B cell (primary cell): ENCODE measurements around the gene ASCC2. TPM values are rescaled to one million over a fixed set of nuclear protein-coding genes. Genes with fewer than 3 reads are reported as not detected.

ENCODE experiments used
- ATAC-seq: fragments of 200-7000 bp; cut with Tn5 transposase; one replicate; pipeline ENCODE4 v1.10.0; 2021; ENCODE audit warnings: low read depth, mild to moderate bottlenecking, moderate number of reproducible peaks, moderate library complexity
- CTCF ChIA-PET: fragments of 350-600 bp; sonication (Branson Sonifier 250); formaldehyde crosslinking; loops from one replicate; lab custom pipeline; 2021; ENCODE audit warnings: antibody characterized with exemption, inconsistent platforms; lab: Charles Lee
- POLR2A ChIA-PET: fragments of 350-600 bp; sonication (Branson Sonifier 250); formaldehyde crosslinking; loops from one replicate; lab custom pipeline; 2021; ENCODE audit warnings: antibody characterized with exemption; lab: Charles Lee
- DNase-seq: peaks from one replicate; pipeline ENCODE4 v3.0.0; 2013
- H2AFZ ChIP-seq: 2 replicates; pipeline ENCODE4 v1.6.1; 2012; ENCODE audit warnings: mild to moderate bottlenecking, low read depth, low read length; ENCODE audit not compliant: insufficient read depth, poor library complexity, severe bottlenecking
- H3K27ac ChIP-seq, 2 donors: 1 replicate in 1 of 2; 2 replicates in 1 of 2; pipeline ENCODE4 v1.5.1; 2012 to 2013; ENCODE audit warnings: low read length in 2 of 2, mild to moderate bottlenecking in 2 of 2, moderate library complexity in 1 of 2
- H3K27me3 ChIP-seq, 4 experiments: fragments of 200-600 bp in 1 of 4; sonication (generic) in 1 of 4; replicated peaks in 1 of 4; 1 replicate in 2 of 4; 2 replicates in 2 of 4; pipeline versions ENCODE4 v1.6.1 to v1.7.0; 2013 to 2016; ENCODE audit warnings: low read length in 3 of 4, mild to moderate bottlenecking in 2 of 4, mixed read lengths in 1 of 4, moderate library complexity in 1 of 4; ENCODE audit not compliant: insufficient read depth in 4 of 4, control insufficient read depth in 3 of 4; ENCODE audit errors: control extremely low read depth in 1 of 4
- H3K36me3 ChIP-seq, 2 experiments: replicated peaks in 1 of 2; 1 replicate in 1 of 2; 2 replicates in 1 of 2; pipeline versions ENCODE4 v1.6.1 to v1.7.1; 2013; ENCODE audit warnings: low read length in 1 of 2; ENCODE audit not compliant: insufficient read depth in 2 of 2, control insufficient read depth in 1 of 2; ENCODE audit errors: control extremely low read depth in 1 of 2, extremely low read depth in 1 of 2
- H3K4me1 ChIP-seq, 2 donors: fragments of 200-600 bp in 1 of 2; sonication (generic) in 1 of 2; 1 replicate in 1 of 2; 2 replicates in 1 of 2; pipeline versions ENCODE4 v1.5.1 to v1.6.1; 2013 to 2017; ENCODE audit warnings: low read length in 2 of 2; ENCODE audit not compliant: control insufficient read depth in 2 of 2, insufficient read depth in 2 of 2
- H3K4me2 ChIP-seq: replicated peaks from 2 replicates; pipeline ENCODE3; 2012; ENCODE audit warnings: mild to moderate bottlenecking, low read depth, low read length; ENCODE audit not compliant: poor library complexity, severe bottlenecking
- H3K4me3 ChIP-seq, 5 experiments: fragments of 200-600 bp in 1 of 5; sonication (generic) in 1 of 5; 1 replicate in 3 of 5; 2 replicates in 2 of 5; pipeline versions ENCODE4 v1.5.1 to v1.7.0; 2011 to 2016; ENCODE audit warnings: low read length in 4 of 5, mild to moderate bottlenecking in 4 of 5, low read depth in 2 of 5, control low read depth in 1 of 5, moderate library complexity in 1 of 5; ENCODE audit not compliant: insufficient read depth in 1 of 5; ENCODE audit errors: control extremely low read depth in 1 of 5, extremely low read depth in 1 of 5
- H3K79me2 ChIP-seq: fragments of 200-600 bp; sonication (generic); one replicate; pipeline ENCODE4 v1.6.0; 2016; ENCODE audit warnings: low read length; ENCODE audit not compliant: control insufficient read depth, insufficient read depth
- H3K9ac ChIP-seq: fragments of 200-600 bp; sonication (generic); 2 replicates; pipeline ENCODE4 v1.6.1; 2017; ENCODE audit warnings: mild to moderate bottlenecking, low read length, moderate library complexity
- H3K9me3 ChIP-seq, 3 donors: one replicate each; pipeline versions ENCODE4 v1.6.1 to v1.7.1; 2013; ENCODE audit warnings: low read length in 2 of 3; ENCODE audit not compliant: control insufficient read depth in 2 of 3, insufficient read depth in 1 of 3; ENCODE audit errors: control extremely low read depth in 1 of 3
- H4K20me1 ChIP-seq: 2 replicates; pipeline ENCODE4 v1.6.0; 2012; ENCODE audit warnings: mild to moderate bottlenecking, low read length; ENCODE audit not compliant: insufficient read depth, control insufficient read depth, poor library complexity, severe bottlenecking
- H3K27ac Mint-ChIP-seq: one replicate; pipeline ENCODE4 v1.8.0; 2021; ENCODE audit warnings: mixed read lengths
- H3K27me3 Mint-ChIP-seq: one replicate; pipeline ENCODE4 v1.8.0; 2021; ENCODE audit warnings: mixed read lengths
- H3K4me1 Mint-ChIP-seq: one replicate; pipeline ENCODE4 v1.8.0; 2021; ENCODE audit warnings: mixed read lengths
- H3K4me3 Mint-ChIP-seq: one replicate; pipeline ENCODE4 v1.8.0; 2021; ENCODE audit warnings: mixed read lengths
- H3K9me3 Mint-ChIP-seq: one replicate; pipeline ENCODE4 v1.8.0; 2022; ENCODE audit warnings: mixed read lengths; ENCODE audit not compliant: insufficient read depth
- CTCF ChIP-seq: fragments of 200-600 bp; IDR thresholded peaks from one replicate; pipeline ENCODE4 v1.8.0; 2022; ENCODE audit warnings: antibody characterized with exemption, mild to moderate bottlenecking
- EZH2 ChIP-seq: IDR thresholded peaks from 2 replicates; pipeline ENCODE4 v1.6.1; 2012; ENCODE audit warnings: borderline replicate concordance, low read depth, mild to moderate bottlenecking, moderate library complexity, low read length; ENCODE audit not compliant: insufficient read depth, poor library complexity, severe bottlenecking
- WGBS: methylation state at CpG from one replicate; pipeline ENCODE4 v1.1.5; 2013; ENCODE audit warnings: missing lambda C conversion rate; ENCODE audit not compliant: insufficient coverage; 5-methylcytosine and 5-hydroxymethylcytosine counted together
- intact Hi-C: fragments of 100-400 bp; cut with micrococcal nuclease; formaldehyde crosslinking; loops from one replicate; pipeline ENCODE4 v1.10.0; 2022
- polyA plus RNA-seq: library from polyadenylated mRNA; depleted of rRNA; stranded (reverse); fragments of >200 nt; gene quantifications from 2 replicates; pipeline ENCODE4 v1.2.3, GENCODE V29; 2012
- total RNA-seq, 2 donors: library from RNA; stranded (reverse); fragments of 120-200 nt in 1 of 2; gene quantifications; 1 replicate in 1 of 2; 2 replicates in 1 of 2; pipeline versions ENCODE4 v1.2.3 to v1.2.4, GENCODE V29; 2013 to 2022

The ASCC2 gene
- total and polyA plus RNA-seq, 2 donors (not counting 1 experiment from before 2014, with no cell fraction given), result 81.1 to 84.0 TPM

DNA sequence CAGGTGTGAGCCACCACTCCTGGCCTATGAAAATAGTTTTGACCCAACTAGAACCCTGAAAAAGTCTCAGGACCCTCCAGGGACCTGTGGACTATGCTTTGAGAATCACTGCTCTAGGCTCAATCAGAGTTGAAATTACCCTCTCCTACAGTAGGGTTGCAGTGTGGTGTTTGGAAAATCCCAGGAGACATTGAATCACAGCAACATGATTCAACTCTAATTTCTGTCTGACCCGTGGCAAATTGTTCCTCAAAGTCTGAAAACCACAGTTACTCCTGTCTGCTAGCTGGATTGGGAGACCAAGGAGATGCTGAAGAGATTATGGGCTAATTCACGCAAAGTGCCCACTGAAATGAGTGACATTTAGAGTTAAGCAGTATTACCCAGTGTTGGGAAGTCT, 39.5 kb upstream of the ASCC2 start:
- POLR2A ChIA-PET, result no interaction called here
- no peaks in the 10 kb centered on the region for H3K9me3 Mint-ChIP-seq
- CTCF ChIA-PET, result no interaction called here
- Histone ChIP-seq H3K27ac (no peak overlapping the region), H3K4me2 (no peak overlapping the region), H3K9ac (no peak overlapping the region), H2AFZ (no peak overlapping the region), H3K4me1 (peaks cover 0 to 3% of the 10 kb centered on the region in 2 donors), H4K20me1 (no peaks in the 10 kb centered on the region), H3K9me3 (peaks cover 0 to 4% (median 0%) of the 10 kb centered on the region in 3 donors), H3K4me3 (no peak overlapping the region), H3K79me2 (peaks cover 4% of the 10 kb centered on the region), H3K36me3 (no peaks in the 10 kb centered on the region), H3K27me3 (no peaks in the 10 kb centered on the region)
- H3K27ac Mint-ChIP-seq, result no peak overlapping the region
- WGBS, result 64% methylated on average over 2 of the region's 2 CpGs
- intact Hi-C loops, result no loop called here
- H3K4me1 Mint-ChIP-seq, result peaks cover under 1% of the 10 kb centered on the region
- no peak for TF ChIP-seq CTCF
- no peak for TF ChIP-seq EZH2
- ATAC-seq (no peak), DNase-seq (no peak)
- H3K4me3 Mint-ChIP-seq, result no peak overlapping the region
- peaks cover 6% of the 10 kb centered on the region for H3K27me3 Mint-ChIP-seq

- DNase-seq, result no peak
- Histone ChIP-seq H3K27me3 (no peaks in the 10 kb centered on the region), H3K36me3 (no peaks in the 10 kb centered on the region), H3K4me1 (no peaks in the 10 kb centered on the region), H3K9me3 (no peaks in the 10 kb centered on the region), H2AFZ (no peak overlapping the region), H3K9ac (no peak overlapping the region), H3K79me2 (no peaks in the 10 kb centered on the region), H4K20me1 (no peaks in the 10 kb centered on the region), H3K4me3 (no peak overlapping the region), H3K27ac (no peak overlapping the region), H3K4me2 (no peak overlapping the region)
- POLR2A ChIA-PET, result no interaction called here
- peaks cover 6% of the 10 kb centered on the region for H3K27me3 Mint-ChIP-seq
- WGBS, result no CpG with 5 or more reads among the region's 2 CpGs
- ATAC-seq, result no peak
- TF ChIP-seq CTCF (no peak), EZH2 (no peak)
- intact Hi-C loops, result no loop called here
- no peak overlapping the region for H3K27ac Mint-ChIP-seq
- CTCF ChIA-PET, result no interaction called here
- no peaks in the 10 kb centered on the region for H3K9me3 Mint-ChIP-seq
- H3K4me1 Mint-ChIP-seq, result no peaks in the 10 kb centered on the region
- no peak overlapping the region for H3K4me3 Mint-ChIP-seq
These were observed 35.9 kb upstream of the ASCC2 start for GRCh38 chr22:29873943-29874342.
